ENCODE measurements around the gene COG1.

The COG1 gene

DNA sequence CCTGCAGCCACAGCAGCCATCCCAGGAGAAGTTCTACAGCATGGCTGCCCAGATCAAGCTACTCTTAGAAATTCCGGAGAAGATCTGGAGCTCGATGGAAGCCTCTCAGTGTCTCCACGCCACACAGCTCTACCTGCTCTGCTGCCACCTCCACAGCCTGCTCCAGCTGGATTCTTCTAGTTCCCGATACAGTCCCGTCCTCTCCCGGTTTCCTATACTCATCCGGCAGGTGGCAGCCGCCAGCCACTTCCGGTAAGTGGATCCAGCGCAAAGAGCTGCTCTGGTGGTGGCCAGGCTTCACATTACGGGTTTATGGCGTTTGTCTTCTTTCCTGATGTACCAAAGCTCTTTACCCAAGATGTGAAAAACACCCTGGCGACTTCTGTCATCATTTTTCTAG, 3.6 kb downstream of the COG1 start:
- no peak for FAIRE-seq
- DNase-seq (ENCODE audit: insufficient read length, low spot score), result no peak
- TF ChIP-seq, protein P1, sequence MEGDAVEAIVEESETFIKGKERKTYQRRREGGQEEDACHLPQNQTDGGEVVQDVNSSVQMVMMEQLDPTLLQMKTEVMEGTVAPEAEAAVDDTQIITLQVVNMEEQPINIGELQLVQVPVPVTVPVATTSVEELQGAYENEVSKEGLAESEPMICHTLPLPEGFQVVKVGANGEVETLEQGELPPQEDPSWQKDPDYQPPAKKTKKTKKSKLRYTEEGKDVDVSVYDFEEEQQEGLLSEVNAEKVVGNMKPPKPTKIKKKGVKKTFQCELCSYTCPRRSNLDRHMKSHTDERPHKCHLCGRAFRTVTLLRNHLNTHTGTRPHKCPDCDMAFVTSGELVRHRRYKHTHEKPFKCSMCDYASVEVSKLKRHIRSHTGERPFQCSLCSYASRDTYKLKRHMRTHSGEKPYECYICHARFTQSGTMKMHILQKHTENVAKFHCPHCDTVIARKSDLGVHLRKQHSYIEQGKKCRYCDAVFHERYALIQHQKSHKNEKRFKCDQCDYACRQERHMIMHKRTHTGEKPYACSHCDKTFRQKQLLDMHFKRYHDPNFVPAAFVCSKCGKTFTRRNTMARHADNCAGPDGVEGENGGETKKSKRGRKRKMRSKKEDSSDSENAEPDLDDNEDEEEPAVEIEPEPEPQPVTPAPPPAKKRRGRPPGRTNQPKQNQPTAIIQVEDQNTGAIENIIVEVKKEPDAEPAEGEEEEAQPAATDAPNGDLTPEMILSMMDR (IDR thresholded peaks at IDR 0.05; ENCODE audit: insufficient read depth, missing control alignments), result peak; percentile 53

DNA sequence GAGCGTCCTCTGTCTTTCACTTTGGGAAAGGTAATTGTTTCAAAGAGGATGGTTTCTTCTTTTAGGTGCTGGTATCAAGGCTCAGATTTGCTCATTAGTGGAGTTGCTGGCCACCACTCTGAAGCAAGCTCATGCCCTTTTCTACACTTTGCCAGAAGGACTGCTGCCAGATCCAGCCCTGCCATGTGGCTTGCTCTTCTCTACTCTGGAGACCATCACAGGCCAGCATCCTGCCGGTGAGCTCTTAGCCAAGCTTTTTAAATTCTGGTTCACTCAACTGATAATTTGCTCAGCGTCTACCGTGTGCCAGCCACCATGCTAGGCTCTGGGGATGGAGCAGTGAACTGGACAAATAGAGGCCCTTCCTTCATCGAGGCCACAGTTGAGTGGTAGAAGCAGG, 4.3 kb downstream of the COG1 start:
- FAIRE-seq (no peak), DNase-seq (ENCODE audit: insufficient read length, low spot score) (no peak)
- TF ChIP-seq, protein P1 (IDR thresholded peaks at IDR 0.05; ENCODE audit: insufficient read depth, missing control alignments), result no peak

DNA sequence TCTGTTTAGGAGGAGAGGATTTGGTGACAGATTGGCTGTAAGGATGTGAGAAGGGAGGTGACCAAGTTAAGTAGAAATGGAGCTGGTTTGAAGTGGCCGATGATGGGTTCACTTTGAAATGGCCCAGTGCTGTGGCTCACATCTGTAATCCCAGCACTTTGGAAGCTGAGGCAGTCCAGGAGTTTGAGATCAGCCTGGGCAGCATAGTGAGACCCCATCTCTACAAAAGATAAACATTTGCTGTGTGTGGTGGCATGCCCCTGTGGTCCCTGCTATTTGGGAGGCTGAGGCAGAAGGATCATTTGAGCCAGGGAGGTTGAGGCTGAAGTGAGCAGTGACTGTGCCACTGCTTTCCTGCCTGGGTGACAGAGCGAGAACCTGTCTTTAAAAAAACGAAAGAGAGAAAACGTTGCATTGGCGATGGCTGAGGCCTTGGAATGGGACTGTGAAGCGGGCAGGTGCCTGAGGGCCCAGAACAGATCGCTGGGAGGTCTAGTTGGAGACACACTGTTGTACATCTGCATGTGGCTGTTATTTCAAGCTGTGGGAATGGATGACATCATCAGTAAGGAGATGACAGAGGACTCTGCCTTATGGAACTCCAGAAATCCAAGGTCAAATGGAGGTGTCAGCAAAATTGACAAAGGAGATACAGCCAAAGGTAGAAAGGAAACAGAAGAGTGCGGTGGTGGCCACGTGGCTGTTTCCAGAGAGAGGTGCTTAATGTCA, 5.5 kb downstream of the COG1 start:
- TF ChIP-seq, protein P1 (IDR thresholded peaks at IDR 0.05; ENCODE audit: insufficient read depth, missing control alignments), result no peak
- no peak for FAIRE-seq
- no peak for DNase-seq (ENCODE audit: insufficient read length, low spot score)

DNA sequence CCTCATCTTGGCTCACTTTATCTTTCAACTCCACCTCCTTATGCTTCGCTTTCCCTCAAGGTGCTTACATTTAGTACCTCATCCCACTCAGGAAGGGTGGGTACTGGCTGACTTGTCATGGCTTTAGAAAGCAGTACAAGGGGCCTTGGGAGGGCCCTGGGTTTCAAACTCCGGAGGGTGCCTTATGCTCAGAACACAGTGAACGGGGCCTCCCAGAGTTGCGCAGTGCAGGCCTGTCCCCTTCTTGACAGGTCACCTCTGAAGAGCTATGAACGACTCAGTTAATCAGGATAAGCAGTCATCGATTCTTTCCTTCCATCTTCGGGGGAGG, 6.0 kb downstream of the COG1 start:
- FAIRE-seq (no peak), DNase-seq (ENCODE audit: insufficient read length, low spot score) (no peak)
- TF ChIP-seq, protein P1 (IDR thresholded peaks at IDR 0.05; ENCODE audit: insufficient read depth, missing control alignments), result no peak

DNA sequence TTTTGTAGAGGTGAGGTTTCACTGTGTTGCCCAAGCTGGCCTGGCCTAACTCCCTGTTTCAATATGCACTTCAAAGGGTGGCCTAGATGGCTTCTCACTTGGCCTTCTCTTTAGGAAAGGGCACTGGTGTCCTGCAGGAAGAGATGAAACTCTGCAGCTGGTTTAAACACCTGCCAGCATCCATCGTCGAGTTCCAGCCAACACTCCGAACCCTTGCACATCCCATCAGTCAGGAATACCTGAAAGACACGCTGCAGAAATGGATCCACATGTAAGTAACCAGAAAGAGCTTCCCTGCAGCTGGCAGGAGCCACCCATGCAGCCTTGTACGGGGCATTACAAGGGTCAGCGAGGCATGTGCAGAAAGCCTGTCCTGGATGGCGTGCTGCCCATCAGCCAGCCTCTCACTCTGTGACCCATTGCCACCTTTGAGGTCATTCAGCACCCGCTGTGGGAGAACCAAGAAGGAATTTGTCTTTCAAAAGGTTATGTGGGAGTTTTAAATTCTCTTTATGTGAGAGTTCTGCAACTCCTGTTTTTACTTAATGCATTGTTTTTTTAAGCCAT, 7.0 kb downstream of the COG1 start:
- no peak for FAIRE-seq
- no peak for DNase-seq (ENCODE audit: insufficient read length, low spot score)
- TF ChIP-seq, protein P1 (IDR thresholded peaks at IDR 0.05; ENCODE audit: insufficient read depth, missing control alignments), result no peak

DNA sequence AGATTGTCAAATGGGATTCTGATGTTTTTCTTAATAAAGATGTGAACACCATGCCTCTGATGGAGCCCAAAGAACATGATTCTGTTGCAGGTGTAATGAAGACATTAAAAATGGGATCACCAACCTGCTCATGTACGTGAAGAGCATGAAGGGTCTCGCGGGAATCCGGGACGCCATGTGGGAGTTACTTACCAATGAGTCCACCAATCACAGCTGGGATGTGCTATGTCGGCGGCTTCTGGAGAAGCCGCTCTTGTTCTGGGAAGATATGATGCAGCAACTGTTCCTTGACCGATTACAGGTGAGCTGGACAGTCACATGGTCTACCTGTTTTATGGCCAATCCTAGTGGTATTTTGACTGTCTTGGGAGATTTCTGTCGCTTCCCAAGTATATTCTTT, 7.6 kb downstream of the COG1 start:
- TF ChIP-seq, protein P1 (IDR thresholded peaks at IDR 0.05; ENCODE audit: insufficient read depth, missing control alignments), result no peak
- FAIRE-seq (no peak), DNase-seq (ENCODE audit: insufficient read length, low spot score) (no peak)
